ENCODE results near the gene PYGO2.

- TF ChIP-seq CTCF (IDR thresholded peaks at IDR 0.05) (no peak), POLR2A (IDR thresholded peaks at IDR 0.05) (no peak)
Observed at GRCh38 chr1:155003766-155004351, 42.3 kb upstream of the PYGO2 start.
